ENCODE results near the gene CPM. TPM values are rescaled to one million over a fixed set of nuclear protein-coding genes. Genes with fewer than 3 reads are reported as not detected.

Gene CPM
- total and polyA plus RNA-seq, 2 donors (not counting 3 experiments of a cell fraction or from before 2014, with no cell fraction given) = not detected

- no TSS peak for BruUV-seq (replicated peaks)
- no peak overlapping the region for H3K4me3 ChIP-seq (replicated peaks in 1 of 3; ENCODE audit: insufficient read depth in 1 of 3, low read depth in 1 of 3, low read length in 3 of 3)
Observed at GRCh38 chr12:68891141-68891540, 41.8 kb downstream of the CPM start.

GRCh38 chr12:68890701-68891113 lies 42.3 kb downstream of the CPM start:
- intact Hi-C loops (cut with micrococcal nuclease) (no loop called here), dilution Hi-C loops (cut with MboI; ENCODE audit: extremely low pct_ligation_motif_present, low sequenced_read_pairs) (no loop called here)
- H3K36me3 ChIP-seq (ENCODE audit: control insufficient read depth in 2 of 2, extremely low read depth in 1 of 2, insufficient read depth in 2 of 2, low read length in 2 of 2) = no peaks in the 10 kb centered on the region
- H3K9me1 ChIP-seq (replicated peaks; ENCODE audit: control insufficient read depth, extremely low read depth, insufficient read depth, low read length) = no peaks in the 10 kb centered on the region
- no peak overlapping the region for H3K27ac ChIP-seq (ENCODE audit: insufficient read depth, low read depth, low read length)
- ChIA-PET CTCF (no interaction called here), POLR2A (no interaction called here)
- DNase-seq (ENCODE audit: low read depth, low spot score) (no peak), FAIRE-seq (no peak)
- no peak overlapping the region for H2AFZ ChIP-seq (ENCODE audit: low read depth, low read length)
- no peaks in the 10 kb centered on the region for H3K4me1 ChIP-seq (ENCODE audit: control insufficient read depth, extremely low read depth, insufficient read depth, low read length)
- no peaks in the 10 kb centered on the region for H4K20me1 ChIP-seq (replicated peaks; ENCODE audit: control insufficient read depth, extremely low read depth, insufficient read depth, low read length)
- BruUV-seq (replicated peaks) = no TSS peak
- H3K4me3 ChIP-seq (replicated peaks in 1 of 3; ENCODE audit: insufficient read depth in 1 of 3, low read depth in 1 of 3, low read length in 3 of 3) = no peak overlapping the region
- no peaks in the 10 kb centered on the region for H3K9me3 ChIP-seq (replicated peaks; ENCODE audit: control insufficient read depth, insufficient read depth, low read length)
- TF ChIP-seq GATA2 (IDR thresholded peaks at IDR 0.05; ENCODE audit: insufficient read depth, insufficient read length, low read depth, low read length) = no peak
- TF ChIP-seq EZH2 (IDR thresholded peaks at IDR 0.05; ENCODE audit: borderline replicate concordance, low read depth, low read length, severe bottlenecking) = no peak
- TF ChIP-seq JUN (IDR thresholded peaks at IDR 0.05; ENCODE audit: borderline replicate concordance, insufficient read depth, insufficient read length, low read depth) = no peak
- TF ChIP-seq MAX (IDR thresholded peaks at IDR 0.05; ENCODE audit: insufficient read depth, insufficient read length) = no peak
- no peak for TF ChIP-seq POLR2AphosphoS5 (IDR thresholded peaks at IDR 0.05; ENCODE audit: insufficient read depth, low read depth, low read length)
- no peak for TF ChIP-seq POLR2A (IDR thresholded peaks at IDR 0.05; ENCODE audit: low read depth, low read length)
- TF ChIP-seq CTCF (IDR thresholded peaks at IDR 0.05; ENCODE audit: extremely low read depth in 1 of 2, insufficient read depth in 1 of 2, low read depth in 1 of 2, low read length in 2 of 2) = no peak
- no peak for TF ChIP-seq FOS (IDR thresholded peaks at IDR 0.05; ENCODE audit: borderline replicate concordance, insufficient read depth, low read length)
- no peak for TF ChIP-seq MYC (IDR thresholded peaks at IDR 0.05; ENCODE audit: low read depth, low read length)
- H3K27me3 ChIP-seq (ENCODE audit: control insufficient read depth in 2 of 2, insufficient read depth in 2 of 2, low read length in 2 of 2) = peaks cover 6 to 11% of the 10 kb centered on the region in 2 experiments
- H3K4me2 ChIP-seq (ENCODE audit: insufficient read depth, low read length) = no peak overlapping the region
- H3K9ac ChIP-seq (replicated peaks; ENCODE audit: extremely low read depth, insufficient read depth, low read length) = no peak overlapping the region
- H3K79me2 ChIP-seq (ENCODE audit: control insufficient read depth, insufficient read depth, low read length) = no peaks in the 10 kb centered on the region

More at GRCh38 chr12:68891141-68891540, 41.8 kb downstream of the CPM start:
- TF ChIP-seq MYC (IDR thresholded peaks at IDR 0.05; ENCODE audit: low read depth, low read length) (no peak), FOS (IDR thresholded peaks at IDR 0.05; ENCODE audit: borderline replicate concordance, insufficient read depth, low read length) (no peak), JUN (IDR thresholded peaks at IDR 0.05; ENCODE audit: borderline replicate concordance, insufficient read depth, insufficient read length, low read depth) (no peak), GATA2 (IDR thresholded peaks at IDR 0.05; ENCODE audit: insufficient read depth, insufficient read length, low read depth, low read length) (no peak), POLR2AphosphoS5 (IDR thresholded peaks at IDR 0.05; ENCODE audit: insufficient read depth, low read depth, low read length) (no peak), POLR2A (IDR thresholded peaks at IDR 0.05; ENCODE audit: low read depth, low read length) (no peak)
- FAIRE-seq = no peak
- Histone ChIP-seq H2AFZ (ENCODE audit: low read depth, low read length) (no peak overlapping the region), H4K20me1 (replicated peaks; ENCODE audit: control insufficient read depth, extremely low read depth, insufficient read depth, low read length) (no peaks in the 10 kb centered on the region), H3K36me3 (ENCODE audit: control insufficient read depth in 2 of 2, extremely low read depth in 1 of 2, insufficient read depth in 2 of 2, low read length in 2 of 2) (no peaks in the 10 kb centered on the region), H3K9me1 (replicated peaks; ENCODE audit: control insufficient read depth, extremely low read depth, insufficient read depth, low read length) (no peaks in the 10 kb centered on the region), H3K4me1 (ENCODE audit: control insufficient read depth, extremely low read depth, insufficient read depth, low read length) (no peaks in the 10 kb centered on the region), H3K79me2 (ENCODE audit: control insufficient read depth, insufficient read depth, low read length) (no peaks in the 10 kb centered on the region), H3K27ac (ENCODE audit: insufficient read depth, low read depth, low read length) (no peak overlapping the region), H3K9me3 (replicated peaks; ENCODE audit: control insufficient read depth, insufficient read depth, low read length) (no peaks in the 10 kb centered on the region), H3K9ac (replicated peaks; ENCODE audit: extremely low read depth, insufficient read depth, low read length) (no peak overlapping the region), H3K4me2 (ENCODE audit: insufficient read depth, low read length) (no peak overlapping the region), H3K27me3 (ENCODE audit: control insufficient read depth in 2 of 2, insufficient read depth in 2 of 2, low read length in 2 of 2) (peaks cover 6 to 11% of the 10 kb centered on the region in 2 experiments)
- CTCF ChIA-PET = no interaction called here
- DNase-seq (ENCODE audit: low read depth, low spot score) = no peak
- intact Hi-C loops (cut with micrococcal nuclease) = no loop called here
- dilution Hi-C loops (cut with MboI; ENCODE audit: extremely low pct_ligation_motif_present, low sequenced_read_pairs) = no loop called here
- POLR2A ChIA-PET = no interaction called here
